K562 (cell line): ENCODE data around the gene INPP5D. TPM values are rescaled to one million over a fixed set of nuclear protein-coding genes. Genes with fewer than 3 reads are reported as not detected.

Source experiments
- ATAC-seq: fragments of 200-7000 bp; cut with Tn5 transposase; 3 replicates; pipeline ENCODE4 v1.9.1; 2020; ENCODE audit warnings: moderate library complexity
- BruUV-seq: library from RNA; stranded (reverse); fragments of 400-500 nt; replicated peaks from 2 replicates; lab custom pipeline; 2021; lab: Mats Ljungman, UMichigan
- CTCF ChIA-PET: fragments of 300-600 bp; formaldehyde crosslinking; extraction: SDS; loops from one replicate; lab custom pipeline; 2021; ENCODE audit warnings: low intra/inter-chr PET ratio; lab: Yijun Ruan, JAX
- POLR2A ChIA-PET: fragments of 300-600, 350-650 bp; sonication (Branson Sonifier 250); formaldehyde crosslinking; extraction: SDS; loops from one replicate; lab custom pipeline; 2021; ENCODE audit warnings: antibody characterized with exemption, inconsistent platforms; lab: Yijun Ruan, JAX
- DNase-seq, 4 experiments: peaks; one replicate each; pipeline versions ENCODE4 v3.0.0 to v3.0.0-alpha.2; 2011 to 2018; ENCODE audit warnings: low spot score in 3 of 4, mixed read lengths in 3 of 4; ENCODE audit errors: extremely low read depth in 1 of 4
- FAIRE-seq: peaks from 2 replicates; lab custom pipeline; 2011; peaks lifted over from hg19 to GRCh38; lab: Jason Lieb, UNC
- H2AFZ ChIP-seq: 2 replicates; pipeline ENCODE4 v1.6.0; 2011; ENCODE audit warnings: low read depth, low read length, control low read depth, inconsistent platforms
- H3K27ac ChIP-seq: fragments of 200-600 bp; 3 replicates; pipeline ENCODE4 v1.8.0; 2011; ENCODE audit warnings: low read depth, mild to moderate bottlenecking, control low read depth, inconsistent platforms, low read length, moderate library complexity, mixed read lengths; ENCODE audit errors: extremely low read depth
- H3K27me3 ChIP-seq, 2 experiments: fragments of 300-600 bp in 1 of 2; 2 replicates in 1 of 2; 3 replicates in 1 of 2; pipeline versions ENCODE4 v1.6.0 to v1.8.0; 2011; ENCODE audit warnings: inconsistent platforms in 2 of 2, low read length in 2 of 2, mild to moderate bottlenecking in 1 of 2, mixed read lengths in 1 of 2, moderate library complexity in 1 of 2; ENCODE audit not compliant: control insufficient read depth in 2 of 2, insufficient read depth in 2 of 2
- H3K36me3 ChIP-seq: fragments of 300-600 bp; 3 replicates; pipeline ENCODE4 v1.8.0; 2011; ENCODE audit warnings: mild to moderate bottlenecking, low read length, inconsistent platforms; ENCODE audit not compliant: control insufficient read depth, insufficient read depth
- H3K4me1 ChIP-seq, 2 experiments: fragments of 200-600 bp in 1 of 2; replicated peaks in 1 of 2; 2 replicates in 1 of 2; 3 replicates in 1 of 2; pipeline versions ENCODE4 v1.5.1 to v1.8.0; 2011; ENCODE audit warnings: inconsistent platforms in 2 of 2, low read length in 2 of 2, mild to moderate bottlenecking in 1 of 2, mixed read lengths in 1 of 2, moderate library complexity in 1 of 2; ENCODE audit not compliant: control insufficient read depth in 2 of 2, insufficient read depth in 2 of 2
- H3K4me2 ChIP-seq: 2 replicates; pipeline ENCODE4 v1.6.1; 2011; ENCODE audit warnings: low read length, control low read depth, inconsistent platforms, mixed read lengths; ENCODE audit not compliant: insufficient read depth
- H3K4me3 ChIP-seq: fragments of 200-600 bp; sonication (generic), shearing (Covaris generic); 2 replicates; pipeline ENCODE4 v1.5.1; 2016; ENCODE audit warnings: control low read depth, inconsistent platforms
- H3K79me2 ChIP-seq: fragments of 200-600 bp; 3 replicates; pipeline ENCODE4 v1.8.0; 2011; ENCODE audit warnings: low read length, inconsistent platforms; ENCODE audit not compliant: control insufficient read depth, insufficient read depth
- H3K9ac ChIP-seq, 2 experiments: 2 replicates each; pipeline versions ENCODE4 v1.6.0 to v1.6.1; 2011; ENCODE audit warnings: low read depth in 2 of 2, low read length in 2 of 2, control low read depth in 1 of 2, inconsistent platforms in 1 of 2, mild to moderate bottlenecking in 1 of 2, mixed read lengths in 1 of 2; ENCODE audit not compliant: insufficient read depth in 1 of 2
- H3K9me1 ChIP-seq: one replicate; pipeline ENCODE4 v1.6.0; 2011; ENCODE audit warnings: inconsistent platforms, mild to moderate bottlenecking, low read length, moderate library complexity; ENCODE audit not compliant: control insufficient read depth, insufficient read depth
- H3K9me3 ChIP-seq: replicated peaks from 2 replicates; pipeline ENCODE4 v1.5.1; 2011; ENCODE audit warnings: low read depth, low read length, inconsistent platforms; ENCODE audit not compliant: control insufficient read depth, insufficient read depth
- H4K20me1 ChIP-seq: replicated peaks from 2 replicates; pipeline ENCODE4 v1.6.1; 2011; ENCODE audit warnings: low read length, inconsistent platforms, mixed read lengths; ENCODE audit not compliant: control insufficient read depth, insufficient read depth
- CC2D1A ChIP-seq: fragments of 450-650 bp; IDR thresholded peaks from 2 replicates; pipeline ENCODE4 v1.6.1; 2017; ENCODE audit warnings: mild to moderate bottlenecking
- ETV5 ChIP-seq: sonication (generic); formaldehyde crosslinking; IDR thresholded peaks from 2 replicates; pipeline ENCODE4 v1.4.0; 2020; ENCODE audit warnings: low read depth, mild to moderate bottlenecking, missing genetic modification reagents
- EWSR1 ChIP-seq: fragments of 450-650 bp; IDR thresholded peaks from 2 replicates; pipeline ENCODE4 v1.6.1; 2018; ENCODE audit warnings: borderline replicate concordance, mild to moderate bottlenecking, low read depth, moderate library complexity; ENCODE audit not compliant: partially characterized antibody
- HDAC3 ChIP-seq: fragments of 450-650 bp; IDR thresholded peaks from 2 replicates; pipeline ENCODE4 v1.6.1; 2018; ENCODE audit warnings: borderline replicate concordance, mild to moderate bottlenecking, moderate library complexity; ENCODE audit not compliant: partially characterized antibody
- HNRNPL ChIP-seq: fragments of 200-400 bp; formaldehyde crosslinking; IDR thresholded peaks from 2 replicates; pipeline ENCODE4 v1.6.1; 2017; ENCODE audit warnings: low read depth, mild to moderate bottlenecking, low read length
- MTA1 ChIP-seq: fragments of 450-650 bp; IDR thresholded peaks from 2 replicates; pipeline ENCODE4 v1.6.1; 2017; ENCODE audit warnings: borderline replicate concordance
- PHB2 ChIP-seq: fragments of 450-650 bp; IDR thresholded peaks from 2 replicates; pipeline ENCODE4 v1.6.1; 2017; ENCODE audit warnings: low read depth
- PHF20 ChIP-seq: fragments of 450-650 bp; IDR thresholded peaks from 2 replicates; pipeline ENCODE4 v1.6.1; 2018; ENCODE audit not compliant: partially characterized antibody
- TBL1XR1 ChIP-seq, 2 experiments: IDR thresholded peaks; 2 replicates each; pipeline ENCODE4 v1.6.1; 2012; ENCODE audit warnings: improper control_type of control experiment in 2 of 2, low read length in 2 of 2, mild to moderate bottlenecking in 1 of 2
- XRCC4 ChIP-seq: IDR thresholded peaks from one replicate; pipeline ENCODE4 v1.6.1; 2011; ENCODE audit not compliant: insufficient read depth, insufficient read length; ENCODE audit errors: extremely low read depth
- ZNF384 ChIP-seq: IDR thresholded peaks from 2 replicates; pipeline ENCODE4 v1.6.1; 2012; ENCODE audit warnings: low read depth, low read length, improper control_type of control experiment
- WGBS: fragments of 100-300 bp; shearing (Covaris generic); methylation state at CpG from one replicate; pipeline ENCODE4 v1.1.6; 2016; ENCODE audit warnings: low coverage, mixed read lengths; ENCODE audit not compliant: insufficient coverage; ENCODE audit errors: missing lambda C conversion rate; 5-methylcytosine and 5-hydroxymethylcytosine counted together
- in situ Hi-C: fragments of 300-500 bp; cut with MboI; formaldehyde crosslinking; loops from 4 replicates; pipeline ENCODE4 v1.15.0; 2018; ENCODE audit warnings: inconsistent platforms, mixed read lengths
- intact Hi-C: fragments of 100-400 bp; cut with micrococcal nuclease; formaldehyde crosslinking; loops from 2 replicates; pipeline ENCODE4 v1.14.2; 2022
- polyA plus RNA-seq, 8 experiments: library from polyadenylated mRNA; depleted of rRNA in 4 of 8; stranded (reverse) in 5 of 8; unstranded in 3 of 8; fragments of >200 nt; fragmentation: Nextera tagmentation in 2 of 8; fragmentation: Illumina TruSeq in 1 of 8; extraction: Ambion mirVana in 2 of 8; extraction: Trizol in 1 of 8; gene quantifications; 2 replicates each; pipeline versions ENCODE4 v1.2.1 to v1.2.3, GENCODE V29; 2011 to 2014; ENCODE audit warnings: inconsistent platforms in 1 of 8, missing spikeins in 1 of 8
- total RNA-seq, 7 experiments: library from RNA; depleted of rRNA in 6 of 7; stranded (reverse); fragments of >200 nt in 6 of 7; fragmentation: Illumina TruSeq in 2 of 7; extraction: Trizol in 2 of 7; gene quantifications; 2 replicates each; pipeline versions ENCODE4 v1.2.1 to v1.2.3, GENCODE V29; 2011 to 2021; ENCODE audit warnings: low replicate concordance in 1 of 7
- TF ChIP-seq, protein P1 (sequence below): fragments of 250-450 bp; sonication (Bioruptor Pico); IDR thresholded peaks from 2 replicates; pipeline ENCODE4 v1.4.0; 2020; ENCODE audit warnings: mild to moderate bottlenecking, moderate library complexity
- TF ChIP-seq, protein P2 (sequence below): fragments of 450-650 bp; IDR thresholded peaks from 2 replicates; pipeline ENCODE4 v1.6.1; 2016; ENCODE audit warnings: low read depth, mild to moderate bottlenecking, moderate library complexity

Gene INPP5D
- total and polyA plus RNA-seq, 9 of the 15 experiments (the other 6 are each of a cell fraction or from before 2014, with no cell fraction given): 0.55 to 6.2 (median 2.2) TPM

DNA sequence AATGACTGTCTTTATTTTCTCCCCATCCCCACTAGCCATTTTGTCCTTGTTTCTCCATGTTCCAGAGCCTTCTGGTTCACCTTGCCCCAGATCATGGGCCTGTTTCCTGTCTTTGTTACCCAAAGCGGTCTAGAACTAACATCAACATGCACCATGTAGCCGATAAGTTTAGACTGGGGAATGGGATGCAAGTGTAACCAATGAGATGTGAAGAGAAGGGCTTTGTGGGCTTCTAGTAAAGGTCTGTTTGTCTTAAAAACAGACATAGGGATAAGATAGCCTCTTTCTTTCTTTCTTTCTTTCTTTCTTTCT is 25.7 kb downstream of the INPP5D start:
- no peak overlapping the region for H3K27ac ChIP-seq

More for the DNA sequence above, 25.7 kb downstream of the INPP5D start:
- FAIRE-seq (no peak), DNase-seq (no peak), ATAC-seq (no peak)
- Histone ChIP-seq H2AFZ (no peak overlapping the region), H3K79me2 (no peaks in the 10 kb centered on the region), H3K4me1 (peaks cover 31 to 43% of the 10 kb centered on the region in 2 experiments; a peak in 4 of 5 replicates), H3K27me3 (no peaks in the 10 kb centered on the region), H4K20me1 (no peaks in the 10 kb centered on the region), H3K36me3 (no peaks in the 10 kb centered on the region), H3K4me2 (no peak overlapping the region), H3K9ac (no peak overlapping the region), H3K9me1 (peaks cover 2% of the 10 kb centered on the region), H3K4me3 (no peak overlapping the region), H3K9me3 (no peaks in the 10 kb centered on the region)
- in situ Hi-C loops (no loop called here), intact Hi-C loops (no loop called here)
- BruUV-seq: no TSS peak
- TF ChIP-seq XRCC4 (no peak), EWSR1 (no peak), PHF20 (no peak), TBL1XR1 (IDR thresholded peaks at IDR 0.05; ENCODE audit: low read length in 2 of 2) (no peak), HDAC3 (no peak), CC2D1A (no peak), PHB2 (no peak), ETV5 (CRISPR knock-in tag) (no peak), MTA1 (no peak), HNRNPL (no peak), ZNF384 (no peak)
- TF ChIP-seq, protein P1, sequence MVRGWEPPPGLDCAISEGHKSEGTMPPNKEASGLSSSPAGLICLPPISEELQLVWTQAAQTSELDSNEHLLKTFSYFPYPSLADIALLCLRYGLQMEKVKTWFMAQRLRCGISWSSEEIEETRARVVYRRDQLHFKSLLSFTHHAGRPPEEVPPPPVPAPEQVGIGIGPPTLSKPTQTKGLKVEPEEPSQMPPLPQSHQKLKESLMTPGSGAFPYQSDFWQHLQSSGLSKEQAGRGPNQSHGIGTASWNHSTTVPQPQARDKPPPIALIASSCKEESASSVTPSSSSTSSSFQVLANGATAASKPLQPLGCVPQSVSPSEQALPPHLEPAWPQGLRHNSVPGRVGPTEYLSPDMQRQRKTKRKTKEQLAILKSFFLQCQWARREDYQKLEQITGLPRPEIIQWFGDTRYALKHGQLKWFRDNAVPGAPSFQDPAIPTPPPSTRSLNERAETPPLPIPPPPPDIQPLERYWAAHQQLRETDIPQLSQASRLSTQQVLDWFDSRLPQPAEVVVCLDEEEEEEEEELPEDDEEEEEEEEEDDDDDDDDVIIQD (CRISPR knock-in tag): no peak
- TF ChIP-seq, protein P2, sequence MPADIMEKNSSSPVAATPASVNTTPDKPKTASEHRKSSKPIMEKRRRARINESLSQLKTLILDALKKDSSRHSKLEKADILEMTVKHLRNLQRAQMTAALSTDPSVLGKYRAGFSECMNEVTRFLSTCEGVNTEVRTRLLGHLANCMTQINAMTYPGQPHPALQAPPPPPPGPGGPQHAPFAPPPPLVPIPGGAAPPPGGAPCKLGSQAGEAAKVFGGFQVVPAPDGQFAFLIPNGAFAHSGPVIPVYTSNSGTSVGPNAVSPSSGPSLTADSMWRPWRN: no peak
- CTCF ChIA-PET: no interaction called here
- 73% methylated on average over 2 of the region's 2 CpGs for WGBS
- POLR2A ChIA-PET: no interaction called here
